ENCODE data around the gene CCBE1. TPM values are rescaled to one million over a fixed set of nuclear protein-coding genes. Genes with fewer than 3 reads are reported as not detected.

Gene CCBE1
- total and polyA plus RNA-seq, 2 of the 4 experiments (the other 2 are of a cell fraction): 64.8 to 148 TPM

GRCh38 chr18:59446012-59446411 is 251.2 kb downstream of the CCBE1 start:
- BruUV-seq (replicated peaks): no TSS peak
- dilution Hi-C loops (cut with HindIII; ENCODE audit: low sequenced_read_pairs, unreplicated experiment): loop anchor here (25.0 kb wide), 1 partner anchor 366 kb away; no protein-coding TSS in a partner anchor
- peak; percentile 71 for ATAC-seq (ENCODE audit: low read depth)

More at GRCh38 chr18:59446012-59446411, 251.2 kb downstream of the CCBE1 start:
- TF ChIP-seq MXI1 (IDR thresholded peaks at IDR 0.05; ENCODE audit: borderline replicate concordance, low read depth, low read length): peak; percentile 65; the same call in 1 of the 2 replicates
- TF ChIP-seq RFX5 (IDR thresholded peaks at IDR 0.05; ENCODE audit: low read depth, low read length): no peak
- TF ChIP-seq SMC3 (IDR thresholded peaks at IDR 0.05; ENCODE audit: low read depth, low read length): no peak
- H3K36me3 ChIP-seq (ENCODE audit: control insufficient read depth, insufficient read depth, low read length): no peaks in the 10 kb centered on the region
- H3K23ac ChIP-seq (ENCODE audit: low read depth, low read length): no peak overlapping the region
- in situ Hi-C loops (cut with MboI; ENCODE audit: low sequenced_read_pairs): no loop called here
- H4K5ac ChIP-seq (ENCODE audit: low read depth, low read length): no peak overlapping the region
- H3K56ac ChIP-seq (ENCODE audit: extremely low read depth, insufficient read depth, low read length): no peak overlapping the region
- no peaks in the 10 kb centered on the region for H3K9me3 ChIP-seq (ENCODE audit: control insufficient read depth, insufficient read depth, low read length)
- no peak overlapping the region for H2AK9ac ChIP-seq (replicated peaks; ENCODE audit: low read depth, low read length, poor library complexity)
- no peak overlapping the region for H3K14ac ChIP-seq (replicated peaks; ENCODE audit: low read depth, low read length)
- H3K4ac ChIP-seq (ENCODE audit: low read depth, low read length): no peak overlapping the region
- H4K20me1 ChIP-seq (ENCODE audit: insufficient read depth, low read length): no peaks in the 10 kb centered on the region
- H2BK120ac ChIP-seq (ENCODE audit: low read depth, low read length): no peak overlapping the region
- intact Hi-C loops (cut with micrococcal nuclease): no loop called here
- H3K79me1 ChIP-seq (ENCODE audit: low read depth in 1 of 2, low read length in 2 of 2): no peaks in the 10 kb centered on the region
- H3K9me1 ChIP-seq (ENCODE audit: insufficient read depth, low read length): peaks cover 3% of the 10 kb centered on the region
- no peak overlapping the region for H2BK5ac ChIP-seq (ENCODE audit: low read depth, low read length, poor library complexity, severe bottlenecking)
- H2BK15ac ChIP-seq (ENCODE audit: low read depth, low read length): no peak overlapping the region
- no CpG with 5 or more reads among the region's 1 CpG for WGBS, 2 experiments (ENCODE audit: extremely low coverage in 2 of 2, insufficient read length in 1 of 2)
- no peak overlapping the region for H3K4me3 ChIP-seq (ENCODE audit: insufficient read depth, low read depth, low read length)
- peak; percentile 42 for DNase-seq
- ChIA-PET CTCF (no interaction called here), POLR2A (ENCODE audit: unreplicated experiment) (no interaction called here)
- no peak overlapping the region for H4K8ac ChIP-seq (ENCODE audit: low read depth in 2 of 2, low read length in 2 of 2)
- H3K27ac ChIP-seq (ENCODE audit: insufficient read depth, low read length): no peak overlapping the region
- no peak overlapping the region for H4K91ac ChIP-seq (ENCODE audit: insufficient read depth, low read depth, low read length)
- no peaks in the 10 kb centered on the region for H3K27me3 ChIP-seq (ENCODE audit: control insufficient read depth, insufficient read depth, low read length)
- H2BK20ac ChIP-seq (ENCODE audit: low read depth, low read length): no peak overlapping the region
- H3K4me1 ChIP-seq (ENCODE audit: control insufficient read depth, insufficient read depth, low read length): no peaks in the 10 kb centered on the region
- no peak overlapping the region for H2AK5ac ChIP-seq (ENCODE audit: low read depth, low read length)
- H3K9ac ChIP-seq (ENCODE audit: low read depth, low read length): no peak overlapping the region
- no peak overlapping the region for H3K4me2 ChIP-seq (ENCODE audit: low read depth, low read length)
- H2AFZ ChIP-seq (replicated peaks; ENCODE audit: low read length, poor library complexity): no peak overlapping the region
- H3K18ac ChIP-seq (ENCODE audit: low read depth, low read length): no peak overlapping the region

Measured in IMR-90 (cell line).